Subcutaneous adipose tissue (tissue), 4 donors: ENCODE results near the gene TRMT10B. TPM values are rescaled to one million over a fixed set of nuclear protein-coding genes. Genes with fewer than 3 reads are reported as not detected.

ENCODE experiments used
- CTCF ChIP-seq: fragments of 450-650 bp; IDR thresholded peaks from one replicate; pipeline ENCODE4 v1.5.1; 2016; ENCODE audit warnings: low read depth, mild to moderate bottlenecking, control low read depth, antibody characterized with exemption, moderate library complexity
- total RNA-seq, 4 donors: library from RNA; depleted of rRNA; stranded (reverse); fragments of >200 nt; gene quantifications; one replicate each; pipeline ENCODE4 v1.1.0, GENCODE V29; 2016

The TRMT10B gene
- total RNA-seq, 4 donors from 2014 or later, result 5.6 to 8.6 (median 6.4) TPM

- no peak for TF ChIP-seq CTCF
Measured at GRCh38 chr9:37751186-37751585, 2.4 kb upstream of the TRMT10B start.

GRCh38 chr9:37752642-37753488 lies 740 bp upstream of the TRMT10B start:
- no peak for TF ChIP-seq CTCF

- no peak for TF ChIP-seq CTCF
Measured at GRCh38 chr9:37758747-37759146, 5.1 kb downstream of the TRMT10B start.

GRCh38 chr9:37760416-37761161 lies 7.0 kb downstream of the TRMT10B start:
- no peak for TF ChIP-seq CTCF

GRCh38 chr9:37761511-37761910 lies 7.9 kb downstream of the TRMT10B start:
- TF ChIP-seq CTCF, result no peak

GRCh38 chr9:37769306-37769705 lies 15.7 kb downstream of the TRMT10B start:
- no peak for TF ChIP-seq CTCF

- TF ChIP-seq CTCF, result no peak
Measured at GRCh38 chr9:37769995-37770394, 16.4 kb downstream of the TRMT10B start.
